Loucy (cell line): ENCODE results near the gene ZNF514.

Experiments
- H2AFZ ChIP-seq: fragments of 200-600 bp; sonication (generic); 2 replicates; pipeline ENCODE4 v1.6.0; 2016; ENCODE audit warnings: antibody characterized with exemption, mild to moderate bottlenecking, low read length, moderate library complexity
- H3F3A ChIP-seq: fragments of 200-600 bp; 2 replicates; pipeline ENCODE4 v1.6.0; 2016; ENCODE audit warnings: antibody characterized with exemption, low read depth, mild to moderate bottlenecking
- H3K27me3 ChIP-seq: fragments of 200-600 bp; sonication (generic); 2 replicates; pipeline ENCODE4 v1.6.1; 2014; ENCODE audit warnings: low read length, mild to moderate bottlenecking; ENCODE audit not compliant: insufficient read depth, poor library complexity, severe bottlenecking
- H3K36me3 ChIP-seq: fragments of 200-600 bp; sonication (generic); 2 replicates; pipeline ENCODE4 v1.6.1; 2016; ENCODE audit warnings: low read length; ENCODE audit not compliant: insufficient read depth
- H3K4me1 ChIP-seq: fragments of 200-600 bp; sonication (generic); 2 replicates; pipeline ENCODE4 v1.5.1; 2014; ENCODE audit warnings: low read length, mild to moderate bottlenecking; ENCODE audit not compliant: insufficient read depth, poor library complexity, severe bottlenecking
- H3K4me2 ChIP-seq: fragments of 200-600 bp; sonication (generic); 2 replicates; pipeline ENCODE4 v1.6.0; 2014; ENCODE audit warnings: antibody characterized with exemption, low read length, low read depth, mild to moderate bottlenecking; ENCODE audit not compliant: poor library complexity, severe bottlenecking
- H3K4me3 ChIP-seq: fragments of 200-600 bp; sonication (generic); 2 replicates; pipeline ENCODE4 v1.5.1; 2014; ENCODE audit warnings: low read length, mild to moderate bottlenecking, mixed read lengths; ENCODE audit not compliant: poor library complexity, severe bottlenecking
- H3K79me2 ChIP-seq: fragments of 200-600 bp; sonication (generic); 2 replicates; pipeline ENCODE4 v1.6.1; 2014; ENCODE audit warnings: low read length; ENCODE audit not compliant: insufficient read depth
- H3K9ac ChIP-seq: fragments of 200-600 bp; sonication (generic); 2 replicates; pipeline ENCODE4 v1.6.0; 2014; ENCODE audit warnings: mild to moderate bottlenecking, low read depth, low read length, moderate library complexity; ENCODE audit not compliant: poor library complexity, severe bottlenecking
- H3K9me2 ChIP-seq: fragments of 200-600 bp; sonication (generic); replicated peaks from 2 replicates; pipeline ENCODE4 v1.6.1; 2016; ENCODE audit warnings: low read depth, low read length, mixed read lengths
- H3K9me3 ChIP-seq: fragments of 200-600 bp; sonication (generic); 2 replicates; pipeline ENCODE4 v1.6.1; 2014; ENCODE audit warnings: mild to moderate bottlenecking, antibody characterized with exemption, low read length, low read depth; ENCODE audit not compliant: insufficient read depth
- H4K20me1 ChIP-seq: fragments of 200-600 bp; sonication (generic); 2 replicates; pipeline ENCODE4 v1.6.0; 2014; ENCODE audit warnings: antibody characterized with exemption, low read length, mild to moderate bottlenecking; ENCODE audit not compliant: insufficient read depth, poor library complexity, severe bottlenecking
- EZH2phosphoT487 ChIP-seq: fragments of 200-600 bp; IDR thresholded peaks from 2 replicates; pipeline ENCODE4 v1.6.1; 2018; ENCODE audit warnings: antibody characterized with exemption, mild to moderate bottlenecking, moderate library complexity, borderline replicate concordance
- TF ChIP-seq, protein P1 (sequence below): fragments of 200-600 bp; sonication (generic); conservative IDR thresholded peaks from 2 replicates; pipeline ENCODE4 v1.5.1; 2014; ENCODE audit warnings: mild to moderate bottlenecking, antibody characterized with exemption, low read length

ZNF514 gene

DNA sequence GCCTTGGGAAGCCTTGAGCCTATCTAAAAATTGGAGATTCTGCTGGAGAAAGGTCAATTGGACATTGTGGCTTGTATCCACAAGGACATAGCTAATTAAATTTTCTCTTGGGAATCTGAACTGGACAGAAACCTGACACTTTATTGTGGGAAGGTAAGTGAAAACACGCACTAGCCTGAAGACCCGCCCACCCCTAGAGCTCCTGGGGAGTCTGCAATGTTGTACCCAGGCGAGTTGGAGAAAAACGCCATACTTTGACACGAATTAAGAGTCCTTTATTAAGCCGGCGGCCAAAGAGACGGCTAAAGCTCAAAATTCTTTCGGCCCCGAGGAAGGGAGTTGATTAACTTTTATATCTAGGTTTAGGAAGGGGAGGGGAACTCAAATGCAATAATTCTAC, 46.4 kb upstream of the ZNF514 start:
- Histone ChIP-seq H2AFZ (no peak overlapping the region), H3K4me1 (peaks cover 38% of the 10 kb centered on the region), H3K27me3 (no peaks in the 10 kb centered on the region), H3K9me2 (no peaks in the 10 kb centered on the region), H3K9ac (peak overlapping the region; percentile 87), H3K4me2 (peak overlapping the region; percentile 65), H4K20me1 (no peaks in the 10 kb centered on the region), H3K4me3 (peak overlapping the region; percentile 97), H3F3A (no peaks in the 10 kb centered on the region), H3K36me3 (peaks cover under 1% of the 10 kb centered on the region), H3K9me3 (no peaks in the 10 kb centered on the region), H3K79me2 (peaks cover 8% of the 10 kb centered on the region; the same call in 1 of the 2 replicates)
- TF ChIP-seq, protein P1, sequence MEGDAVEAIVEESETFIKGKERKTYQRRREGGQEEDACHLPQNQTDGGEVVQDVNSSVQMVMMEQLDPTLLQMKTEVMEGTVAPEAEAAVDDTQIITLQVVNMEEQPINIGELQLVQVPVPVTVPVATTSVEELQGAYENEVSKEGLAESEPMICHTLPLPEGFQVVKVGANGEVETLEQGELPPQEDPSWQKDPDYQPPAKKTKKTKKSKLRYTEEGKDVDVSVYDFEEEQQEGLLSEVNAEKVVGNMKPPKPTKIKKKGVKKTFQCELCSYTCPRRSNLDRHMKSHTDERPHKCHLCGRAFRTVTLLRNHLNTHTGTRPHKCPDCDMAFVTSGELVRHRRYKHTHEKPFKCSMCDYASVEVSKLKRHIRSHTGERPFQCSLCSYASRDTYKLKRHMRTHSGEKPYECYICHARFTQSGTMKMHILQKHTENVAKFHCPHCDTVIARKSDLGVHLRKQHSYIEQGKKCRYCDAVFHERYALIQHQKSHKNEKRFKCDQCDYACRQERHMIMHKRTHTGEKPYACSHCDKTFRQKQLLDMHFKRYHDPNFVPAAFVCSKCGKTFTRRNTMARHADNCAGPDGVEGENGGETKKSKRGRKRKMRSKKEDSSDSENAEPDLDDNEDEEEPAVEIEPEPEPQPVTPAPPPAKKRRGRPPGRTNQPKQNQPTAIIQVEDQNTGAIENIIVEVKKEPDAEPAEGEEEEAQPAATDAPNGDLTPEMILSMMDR: no peak
- TF ChIP-seq EZH2phosphoT487: no peak

DNA sequence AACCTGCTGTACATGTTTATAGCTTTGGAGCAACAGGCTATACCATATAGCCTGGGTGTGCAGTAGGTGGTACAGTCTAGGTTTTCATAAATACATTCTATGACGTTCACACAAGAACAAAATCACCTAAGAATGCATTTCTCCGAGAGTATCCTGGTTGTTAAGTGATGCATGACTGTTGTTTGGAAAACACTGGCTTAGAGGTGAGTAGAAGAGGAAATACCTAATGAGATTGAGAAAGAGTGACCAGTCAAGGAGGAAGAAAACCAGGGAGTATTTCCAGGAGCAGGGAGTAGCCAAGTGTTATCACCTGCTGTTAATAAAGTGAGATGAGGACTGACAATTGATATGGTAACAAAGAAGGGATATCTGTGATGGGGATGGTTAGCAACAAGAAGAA, 44.7 kb upstream of the ZNF514 start:
- H3K4me3 ChIP-seq: peak overlapping the region; percentile 48
- TF ChIP-seq, protein P1: no peak
- no peak for TF ChIP-seq EZH2phosphoT487

DNA sequence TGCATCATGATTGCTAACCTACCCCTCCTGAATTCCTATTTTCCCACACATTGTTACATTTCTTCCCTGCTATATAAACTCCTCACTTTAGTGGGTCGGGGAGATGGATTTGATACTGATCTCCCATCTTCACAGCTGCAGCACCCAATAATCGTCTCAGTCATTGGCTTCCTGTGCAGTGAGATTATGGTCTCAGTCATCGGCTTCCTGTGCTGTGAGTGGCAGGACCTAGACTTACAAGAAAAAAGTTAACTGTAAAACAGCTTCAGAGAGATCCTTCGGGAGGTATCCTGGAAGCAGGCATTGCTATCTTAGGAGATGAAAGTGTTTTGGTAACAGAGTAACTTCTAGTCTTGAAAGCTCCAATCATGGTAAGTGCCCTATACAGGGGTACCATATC, 44.3 kb upstream of the ZNF514 start:
- no peaks in the 10 kb centered on the region for H3K9me3 ChIP-seq
- H3K27me3 ChIP-seq: no peaks in the 10 kb centered on the region
- H3K36me3 ChIP-seq: no peaks in the 10 kb centered on the region
- H4K20me1 ChIP-seq: no peaks in the 10 kb centered on the region
- no peaks in the 10 kb centered on the region for H3K9me2 ChIP-seq
- H3K4me3 ChIP-seq: peak overlapping the region; percentile 48
- H2AFZ ChIP-seq: peak overlapping the region; percentile 65; the same call in 1 of the 2 replicates
- peak overlapping the region; percentile 20 for H3K9ac ChIP-seq
- no peaks in the 10 kb centered on the region for H3F3A ChIP-seq
- peaks cover 8% of the 10 kb centered on the region; the same call in 1 of the 2 replicates for H3K79me2 ChIP-seq
- peak overlapping the region; percentile 56 for H3K4me2 ChIP-seq
- TF ChIP-seq, protein P1: no peak
- no peak for TF ChIP-seq EZH2phosphoT487
- H3K4me1 ChIP-seq: peaks cover 30% of the 10 kb centered on the region

More for the DNA sequence above, 44.7 kb upstream of the ZNF514 start:
- H3K4me2 ChIP-seq: peak overlapping the region; percentile 56
- no peaks in the 10 kb centered on the region for H3K9me2 ChIP-seq
- no peaks in the 10 kb centered on the region for H3K36me3 ChIP-seq
- no peaks in the 10 kb centered on the region for H4K20me1 ChIP-seq
- H3K4me1 ChIP-seq: peaks cover 35% of the 10 kb centered on the region
- H3K27me3 ChIP-seq: no peaks in the 10 kb centered on the region
- no peaks in the 10 kb centered on the region for H3K9me3 ChIP-seq
- H3F3A ChIP-seq: no peaks in the 10 kb centered on the region
- H3K9ac ChIP-seq: peak overlapping the region; percentile 20
- H3K79me2 ChIP-seq: peaks cover 8% of the 10 kb centered on the region; the same call in 1 of the 2 replicates
- peak overlapping the region; percentile 65; the same call in 1 of the 2 replicates for H2AFZ ChIP-seq
